ENCODE data around the gene ARHGEF9.

DNA sequence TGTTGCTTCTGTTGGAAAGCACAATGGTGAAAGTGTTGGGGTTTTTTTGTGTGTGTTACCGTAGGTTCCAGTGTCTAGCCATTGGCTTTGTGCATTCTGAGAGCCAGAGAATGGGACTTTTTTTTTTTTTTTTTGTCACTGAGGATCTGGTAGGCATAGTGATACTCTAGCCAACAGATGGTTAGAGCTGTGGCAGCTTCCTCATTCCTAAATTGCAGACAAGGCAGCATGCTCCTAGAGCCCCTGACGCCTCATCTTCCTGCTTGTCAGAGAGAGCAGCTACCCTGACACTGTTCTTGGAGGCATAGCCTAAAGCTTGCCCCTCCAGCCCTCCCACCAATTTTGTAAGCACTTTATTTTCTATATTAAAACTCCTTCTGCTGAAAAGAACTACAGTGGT lies 27.0 kb downstream of the ARHGEF9 start:
- TF ChIP-seq ZNF565 (CRISPR knock-in tag; conservative IDR thresholded peaks at IDR 0.05; ENCODE audit: low read depth) (no peak), ZFP3 (CRISPR knock-in tag; IDR thresholded peaks at IDR 0.05) (no peak), TCF4 (CRISPR knock-in tag; IDR thresholded peaks at IDR 0.05; ENCODE audit: borderline replicate concordance) (no peak), RARB (CRISPR knock-in tag; IDR thresholded peaks at IDR 0.05) (no peak), ZFP30 (CRISPR knock-in tag; IDR thresholded peaks at IDR 0.05) (no peak), ZNF70 (CRISPR knock-in tag; IDR thresholded peaks at IDR 0.05) (no peak), PPARA (CRISPR knock-in tag; IDR thresholded peaks at IDR 0.05; ENCODE audit: borderline replicate concordance) (no peak), OSR1 (CRISPR knock-in tag; IDR thresholded peaks at IDR 0.05) (no peak), ISL1 (CRISPR knock-in tag; IDR thresholded peaks at IDR 0.05) (no peak)
- TF ChIP-seq, protein P1, sequence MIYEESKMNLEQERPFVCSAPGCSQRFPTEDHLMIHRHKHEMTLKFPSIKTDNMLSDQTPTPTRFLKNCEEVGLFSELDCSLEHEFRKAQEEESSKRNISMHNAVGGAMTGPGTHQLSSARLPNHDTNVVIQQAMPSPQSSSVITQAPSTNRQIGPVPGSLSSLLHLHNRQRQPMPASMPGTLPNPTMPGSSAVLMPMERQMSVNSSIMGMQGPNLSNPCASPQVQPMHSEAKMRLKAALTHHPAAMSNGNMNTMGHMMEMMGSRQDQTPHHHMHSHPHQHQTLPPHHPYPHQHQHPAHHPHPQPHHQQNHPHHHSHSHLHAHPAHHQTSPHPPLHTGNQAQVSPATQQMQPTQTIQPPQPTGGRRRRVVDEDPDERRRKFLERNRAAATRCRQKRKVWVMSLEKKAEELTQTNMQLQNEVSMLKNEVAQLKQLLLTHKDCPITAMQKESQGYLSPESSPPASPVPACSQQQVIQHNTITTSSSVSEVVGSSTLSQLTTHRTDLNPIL (CRISPR knock-in tag; IDR thresholded peaks at IDR 0.05; ENCODE audit: low read depth) = no peak
- TF ChIP-seq, protein P2, sequence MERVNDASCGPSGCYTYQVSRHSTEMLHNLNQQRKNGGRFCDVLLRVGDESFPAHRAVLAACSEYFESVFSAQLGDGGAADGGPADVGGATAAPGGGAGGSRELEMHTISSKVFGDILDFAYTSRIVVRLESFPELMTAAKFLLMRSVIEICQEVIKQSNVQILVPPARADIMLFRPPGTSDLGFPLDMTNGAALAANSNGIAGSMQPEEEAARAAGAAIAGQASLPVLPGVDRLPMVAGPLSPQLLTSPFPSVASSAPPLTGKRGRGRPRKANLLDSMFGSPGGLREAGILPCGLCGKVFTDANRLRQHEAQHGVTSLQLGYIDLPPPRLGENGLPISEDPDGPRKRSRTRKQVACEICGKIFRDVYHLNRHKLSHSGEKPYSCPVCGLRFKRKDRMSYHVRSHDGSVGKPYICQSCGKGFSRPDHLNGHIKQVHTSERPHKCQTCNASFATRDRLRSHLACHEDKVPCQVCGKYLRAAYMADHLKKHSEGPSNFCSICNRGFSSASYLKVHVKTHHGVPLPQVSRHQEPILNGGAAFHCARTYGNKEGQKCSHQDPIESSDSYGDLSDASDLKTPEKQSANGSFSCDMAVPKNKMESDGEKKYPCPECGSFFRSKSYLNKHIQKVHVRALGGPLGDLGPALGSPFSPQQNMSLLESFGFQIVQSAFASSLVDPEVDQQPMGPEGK (CRISPR knock-in tag; IDR thresholded peaks at IDR 0.05; ENCODE audit: borderline replicate concordance) = no peak
- TF ChIP-seq, protein P3, sequence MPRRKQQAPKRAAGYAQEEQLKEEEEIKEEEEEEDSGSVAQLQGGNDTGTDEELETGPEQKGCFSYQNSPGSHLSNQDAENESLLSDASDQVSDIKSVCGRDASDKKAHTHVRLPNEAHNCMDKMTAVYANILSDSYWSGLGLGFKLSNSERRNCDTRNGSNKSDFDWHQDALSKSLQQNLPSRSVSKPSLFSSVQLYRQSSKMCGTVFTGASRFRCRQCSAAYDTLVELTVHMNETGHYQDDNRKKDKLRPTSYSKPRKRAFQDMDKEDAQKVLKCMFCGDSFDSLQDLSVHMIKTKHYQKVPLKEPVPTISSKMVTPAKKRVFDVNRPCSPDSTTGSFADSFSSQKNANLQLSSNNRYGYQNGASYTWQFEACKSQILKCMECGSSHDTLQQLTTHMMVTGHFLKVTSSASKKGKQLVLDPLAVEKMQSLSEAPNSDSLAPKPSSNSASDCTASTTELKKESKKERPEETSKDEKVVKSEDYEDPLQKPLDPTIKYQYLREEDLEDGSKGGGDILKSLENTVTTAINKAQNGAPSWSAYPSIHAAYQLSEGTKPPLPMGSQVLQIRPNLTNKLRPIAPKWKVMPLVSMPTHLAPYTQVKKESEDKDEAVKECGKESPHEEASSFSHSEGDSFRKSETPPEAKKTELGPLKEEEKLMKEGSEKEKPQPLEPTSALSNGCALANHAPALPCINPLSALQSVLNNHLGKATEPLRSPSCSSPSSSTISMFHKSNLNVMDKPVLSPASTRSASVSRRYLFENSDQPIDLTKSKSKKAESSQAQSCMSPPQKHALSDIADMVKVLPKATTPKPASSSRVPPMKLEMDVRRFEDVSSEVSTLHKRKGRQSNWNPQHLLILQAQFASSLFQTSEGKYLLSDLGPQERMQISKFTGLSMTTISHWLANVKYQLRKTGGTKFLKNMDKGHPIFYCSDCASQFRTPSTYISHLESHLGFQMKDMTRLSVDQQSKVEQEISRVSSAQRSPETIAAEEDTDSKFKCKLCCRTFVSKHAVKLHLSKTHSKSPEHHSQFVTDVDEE (CRISPR knock-in tag; IDR thresholded peaks at IDR 0.05) = no peak

All from SK-N-SH treated with all-trans-retinoic acid at 6 μM for 48 hours (cell line).